H9 (cell line): Measurements from ENCODE around the gene SDK1. TPM values are rescaled to one million over a fixed set of nuclear protein-coding genes. Genes with fewer than 3 reads are reported as not detected.

ENCODE experiments used
- DNase-seq: peaks from one replicate; pipeline ENCODE4 v3.0.0-alpha.2; 2017
- H2AFZ ChIP-seq: one replicate; pipeline ENCODE4 v1.6.1; 2013; ENCODE audit warnings: mild to moderate bottlenecking, low read length, control low read depth, moderate library complexity
- H2AK5ac ChIP-seq: 2 replicates; pipeline ENCODE4 v1.6.1; 2013; ENCODE audit warnings: low read length, control low read depth, mixed read lengths; ENCODE audit not compliant: insufficient read length
- H2BK120ac ChIP-seq: one replicate; pipeline ENCODE4 v1.6.1; 2013; ENCODE audit warnings: low read depth, mild to moderate bottlenecking, low read length, control low read depth, inconsistent platforms; ENCODE audit not compliant: poor library complexity, severe bottlenecking
- H2BK12ac ChIP-seq: 2 replicates; pipeline ENCODE4 v1.6.1; 2013; ENCODE audit warnings: low read length, control low read depth, mixed read lengths, low read depth; ENCODE audit not compliant: insufficient read length
- H2BK15ac ChIP-seq: 2 replicates; pipeline ENCODE4 v1.6.1; 2013; ENCODE audit warnings: low read depth, low read length, control low read depth
- H2BK20ac ChIP-seq: one replicate; pipeline ENCODE4 v1.6.1; 2013; ENCODE audit warnings: low read depth, mild to moderate bottlenecking, low read length, control low read depth, inconsistent platforms; ENCODE audit not compliant: poor library complexity, severe bottlenecking
- H2BK5ac ChIP-seq: 2 replicates; pipeline ENCODE4 v1.6.1; 2013; ENCODE audit warnings: low read length, control low read depth, mixed read lengths; ENCODE audit not compliant: insufficient read length
- H3K14ac ChIP-seq: 2 replicates; pipeline ENCODE4 v1.6.1; 2013; ENCODE audit warnings: low read length, control low read depth; ENCODE audit not compliant: insufficient read depth
- H3K18ac ChIP-seq: 2 replicates; pipeline ENCODE4 v1.6.1; 2013; ENCODE audit warnings: low read depth, mild to moderate bottlenecking, mixed read lengths, low read length, control low read depth; ENCODE audit not compliant: insufficient read length
- H3K23ac ChIP-seq: 2 replicates; pipeline ENCODE4 v1.6.1; 2013; ENCODE audit warnings: low read length, control low read depth, mixed read lengths, low read depth; ENCODE audit not compliant: insufficient read length
- H3K23me2 ChIP-seq: 2 replicates; pipeline ENCODE4 v1.6.1; 2013; ENCODE audit warnings: low read depth, mild to moderate bottlenecking, mixed read lengths, low read length, control low read depth; ENCODE audit not compliant: insufficient read length, poor library complexity, severe bottlenecking
- H3K27ac ChIP-seq: 2 replicates; pipeline ENCODE4 v1.5.1; 2013; ENCODE audit warnings: low read length, control low read depth, mixed read lengths, low read depth; ENCODE audit not compliant: insufficient read length
- H3K27me3 ChIP-seq: 2 replicates; pipeline ENCODE4 v1.6.1; 2013; ENCODE audit warnings: low read length, control low read depth, inconsistent platforms; ENCODE audit not compliant: insufficient read depth
- H3K4ac ChIP-seq: 2 replicates; pipeline ENCODE4 v1.6.1; 2013; ENCODE audit warnings: low read depth, mild to moderate bottlenecking, control low read depth, inconsistent platforms, low read length, moderate library complexity
- H3K4me1 ChIP-seq: 2 replicates; pipeline ENCODE4 v1.6.1; 2013; ENCODE audit warnings: low read length, control low read depth, inconsistent platforms; ENCODE audit not compliant: insufficient read depth
- H3K4me2 ChIP-seq: 2 replicates; pipeline ENCODE4 v1.6.1; 2013; ENCODE audit warnings: low read length, control low read depth, mixed read lengths; ENCODE audit not compliant: insufficient read length, insufficient read depth
- H3K56ac ChIP-seq: 2 replicates; pipeline ENCODE4 v1.6.1; 2013; ENCODE audit warnings: low read depth, mild to moderate bottlenecking, mixed read lengths, low read length, control low read depth; ENCODE audit not compliant: insufficient read length
- H3K79me1 ChIP-seq: 2 replicates; pipeline ENCODE4 v1.6.1; 2013; ENCODE audit warnings: low read depth, mild to moderate bottlenecking, moderate library complexity, low read length, control low read depth, inconsistent platforms; ENCODE audit not compliant: insufficient read depth, poor library complexity, severe bottlenecking
- H3K79me2 ChIP-seq: 2 replicates; pipeline ENCODE4 v1.6.1; 2013; ENCODE audit warnings: low read length, control low read depth, inconsistent platforms; ENCODE audit not compliant: insufficient read depth
- H3K9ac ChIP-seq: 2 replicates; pipeline ENCODE4 v1.6.1; 2013; ENCODE audit warnings: low read length, control low read depth, mixed read lengths; ENCODE audit not compliant: insufficient read length; ENCODE audit errors: extremely low read depth
- H3K9me3 ChIP-seq: one replicate; pipeline ENCODE4 v1.6.1; 2013; ENCODE audit warnings: low read depth, low read length, inconsistent platforms; ENCODE audit not compliant: control insufficient read depth
- H3T11ph ChIP-seq: one replicate; pipeline ENCODE4 v1.6.1; 2013; ENCODE audit warnings: mild to moderate bottlenecking, low read length, control low read depth, inconsistent platforms
- H4K20me1 ChIP-seq: one replicate; pipeline ENCODE4 v1.6.1; 2013; ENCODE audit not compliant: control insufficient read depth, insufficient read length, insufficient read depth
- H4K5ac ChIP-seq: 2 replicates; pipeline ENCODE4 v1.6.1; 2013; ENCODE audit warnings: low read depth, mild to moderate bottlenecking, mixed read lengths, low read length, control low read depth; ENCODE audit not compliant: insufficient read length
- H4K8ac ChIP-seq: replicated peaks from 2 replicates; pipeline ENCODE4 v1.6.1; 2013; ENCODE audit warnings: low read length, control low read depth, mixed read lengths, low read depth; ENCODE audit not compliant: insufficient read length
- H4K91ac ChIP-seq: 2 replicates; pipeline ENCODE4 v1.6.1; 2013; ENCODE audit warnings: low read depth, mild to moderate bottlenecking, moderate library complexity, mixed read lengths, low read length, control low read depth; ENCODE audit not compliant: insufficient read length
- H3K27ac Mint-ChIP-seq, 3 experiments: 2 replicates in 2 of 3; 3 replicates in 1 of 3; pipeline ENCODE4 v1.8.0; 2020 to 2021; ENCODE audit warnings: mixed read lengths in 3 of 3, mild to moderate bottlenecking in 1 of 3, moderate library complexity in 1 of 3
- H3K27me3 Mint-ChIP-seq: 2 replicates; pipeline ENCODE4 v1.8.0; 2021; ENCODE audit warnings: low read depth, mild to moderate bottlenecking, moderate library complexity, mixed read lengths
- H3K36me3 Mint-ChIP-seq, 3 experiments: 2 replicates in 2 of 3; 3 replicates in 1 of 3; pipeline ENCODE4 v1.8.0; 2020 to 2021; ENCODE audit warnings: low read depth in 3 of 3, mixed read lengths in 3 of 3; ENCODE audit not compliant: insufficient read depth in 1 of 3
- H3K4me1 Mint-ChIP-seq, 2 experiments: 2 replicates each; pipeline ENCODE4 v1.8.0; 2020; ENCODE audit warnings: mixed read lengths in 2 of 2
- H3K4me3 Mint-ChIP-seq, 2 experiments: 2 replicates in 1 of 2; 3 replicates in 1 of 2; pipeline ENCODE4 v1.8.0; 2020 to 2021; ENCODE audit warnings: mild to moderate bottlenecking in 2 of 2, mixed read lengths in 2 of 2, moderate library complexity in 1 of 2
- H3K9me3 Mint-ChIP-seq, 2 experiments: 2 replicates in 1 of 2; 3 replicates in 1 of 2; pipeline ENCODE4 v1.8.0; 2020; ENCODE audit warnings: mild to moderate bottlenecking in 2 of 2, mixed read lengths in 2 of 2, moderate library complexity in 1 of 2
- WGBS: extraction: QIAGEN DNeasy Blood & Tissue Kit; methylation state at CpG from one replicate; pipeline ENCODE4 v1.1.7; 2013; ENCODE audit warnings: missing lambda C conversion rate, low lambda C conversion rate, mixed read lengths; ENCODE audit not compliant: insufficient read length; ENCODE audit errors: extremely low coverage; 5-methylcytosine and 5-hydroxymethylcytosine counted together
- total RNA-seq: library from RNA; stranded (reverse); gene quantifications from 2 replicates; pipeline ENCODE4 v1.2.1, GENCODE V29; 2021
- TF ChIP-seq, protein P1 (sequence below): fragments of 200-600 bp; sonication (generic); conservative IDR thresholded peaks from 3 replicates; pipeline ENCODE4 v1.8.0; 2021; ENCODE audit warnings: antibody characterized with exemption, mild to moderate bottlenecking

Gene SDK1
- total RNA-seq, 1 experiment from 2014 or later, result 8.7 TPM

GRCh38 chr7:3762146-3762831, 461.2 kb downstream of the SDK1 start:
- no peak for DNase-seq
- H3K9me3 Mint-ChIP-seq, result no peaks in the 10 kb centered on the region
- no peaks in the 10 kb centered on the region for H3K23me2 ChIP-seq
- H2AK5ac ChIP-seq, result no peak overlapping the region
- H3K27me3 ChIP-seq, result no peaks in the 10 kb centered on the region
- peaks cover 3% of the 10 kb centered on the region; the same call in 1 of the 2 replicates for H3K27me3 Mint-ChIP-seq
- H3K14ac ChIP-seq, result no peak overlapping the region
- WGBS, result no CpG with 5 or more reads among the region's 11 CpGs
- H3K18ac ChIP-seq, result no peak overlapping the region
- H3K4me3 Mint-ChIP-seq, result no peak overlapping the region
- no peaks in the 10 kb centered on the region for H3K4me1 Mint-ChIP-seq
- no peaks in the 10 kb centered on the region for H4K20me1 ChIP-seq
- peak overlapping the region in 1 of 3 experiments; percentile 18; a peak in 1 of 7 replicates for H3K27ac Mint-ChIP-seq
- TF ChIP-seq, protein P1, sequence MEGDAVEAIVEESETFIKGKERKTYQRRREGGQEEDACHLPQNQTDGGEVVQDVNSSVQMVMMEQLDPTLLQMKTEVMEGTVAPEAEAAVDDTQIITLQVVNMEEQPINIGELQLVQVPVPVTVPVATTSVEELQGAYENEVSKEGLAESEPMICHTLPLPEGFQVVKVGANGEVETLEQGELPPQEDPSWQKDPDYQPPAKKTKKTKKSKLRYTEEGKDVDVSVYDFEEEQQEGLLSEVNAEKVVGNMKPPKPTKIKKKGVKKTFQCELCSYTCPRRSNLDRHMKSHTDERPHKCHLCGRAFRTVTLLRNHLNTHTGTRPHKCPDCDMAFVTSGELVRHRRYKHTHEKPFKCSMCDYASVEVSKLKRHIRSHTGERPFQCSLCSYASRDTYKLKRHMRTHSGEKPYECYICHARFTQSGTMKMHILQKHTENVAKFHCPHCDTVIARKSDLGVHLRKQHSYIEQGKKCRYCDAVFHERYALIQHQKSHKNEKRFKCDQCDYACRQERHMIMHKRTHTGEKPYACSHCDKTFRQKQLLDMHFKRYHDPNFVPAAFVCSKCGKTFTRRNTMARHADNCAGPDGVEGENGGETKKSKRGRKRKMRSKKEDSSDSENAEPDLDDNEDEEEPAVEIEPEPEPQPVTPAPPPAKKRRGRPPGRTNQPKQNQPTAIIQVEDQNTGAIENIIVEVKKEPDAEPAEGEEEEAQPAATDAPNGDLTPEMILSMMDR, result no peak
- no peak overlapping the region for H2BK120ac ChIP-seq
- no peak overlapping the region for H4K91ac ChIP-seq
- no peak overlapping the region for H4K5ac ChIP-seq
- H2AFZ ChIP-seq, result no peak overlapping the region
- no peaks in the 10 kb centered on the region for H3K79me1 ChIP-seq
- H2BK5ac ChIP-seq, result no peak overlapping the region
- no peak overlapping the region for H2BK12ac ChIP-seq
- H4K8ac ChIP-seq, result no peak overlapping the region
- H3K4me2 ChIP-seq, result no peak overlapping the region
- no peaks in the 10 kb centered on the region for H3K36me3 Mint-ChIP-seq
- no peak overlapping the region for H3T11ph ChIP-seq
- no peaks in the 10 kb centered on the region for H3K79me2 ChIP-seq
- no peaks in the 10 kb centered on the region for H3K9me3 ChIP-seq
- no peak overlapping the region for H3K23ac ChIP-seq
- no peak overlapping the region for H3K9ac ChIP-seq
- H2BK20ac ChIP-seq, result no peak overlapping the region
- no peak overlapping the region for H3K4ac ChIP-seq
- H2BK15ac ChIP-seq, result no peak overlapping the region
- no peak overlapping the region for H3K56ac ChIP-seq
- no peaks in the 10 kb centered on the region for H3K4me1 ChIP-seq
- no peak overlapping the region for H3K27ac ChIP-seq
